GM18505 (cell line): Measurements from ENCODE around the gene MTX1.
"Not testable (repeated sequence)": the region's sequence is repeated elsewhere in the genome, so short reads cannot be mapped to it uniquely, and the experiment has no call there.

Source experiments
- ATAC-seq: cut with Tn5 transposase; IDR thresholded peaks from one replicate; pipeline ENCODE4 v1.9.1; 2021; ENCODE audit not compliant: unreplicated experiment
- POLR2A ChIP-seq: IDR thresholded peaks from 4 replicates; pipeline ENCODE4 v1.6.1; 2011; ENCODE audit warnings: borderline replicate concordance; ENCODE audit not compliant: insufficient read depth, insufficient read length; ENCODE audit errors: extremely low read depth

The MTX1 gene

GRCh38 chr1:155187456-155187891 lies 21.0 kb upstream of the MTX1 start:
- no peak for TF ChIP-seq POLR2A
- no peak for ATAC-seq

GRCh38 chr1:155188268-155188667 lies 20.2 kb upstream of the MTX1 start:
- ATAC-seq = no peak
- TF ChIP-seq POLR2A = no peak

- ATAC-seq = not testable (repeated sequence)
Observed at GRCh38 chr1:155189926-155190325, 18.6 kb upstream of the MTX1 start.

- ATAC-seq = no peak
- TF ChIP-seq POLR2A = no peak
Observed at GRCh38 chr1:155191904-155192303, 16.6 kb upstream of the MTX1 start.

- TF ChIP-seq POLR2A = no peak
- no peak for ATAC-seq
Observed at GRCh38 chr1:155192346-155193274, 15.9 kb upstream of the MTX1 start.

GRCh38 chr1:155193275-155193990 lies 15.1 kb upstream of the MTX1 start:
- peak; percentile 15 for TF ChIP-seq POLR2A
- no peak for ATAC-seq

- not testable (repeated sequence) for ATAC-seq
Observed at GRCh38 chr1:155193991-155194240, 14.6 kb upstream of the MTX1 start.

GRCh38 chr1:155195201-155196102 lies 13.0 kb upstream of the MTX1 start:
- TF ChIP-seq POLR2A = no peak
- ATAC-seq = no peak

GRCh38 chr1:155196103-155196892 lies 12.2 kb upstream of the MTX1 start:
- TF ChIP-seq POLR2A = no peak
- ATAC-seq = no peak

- ATAC-seq = no peak
- no peak for TF ChIP-seq POLR2A
Observed at GRCh38 chr1:155196893-155197638, 11.4 kb upstream of the MTX1 start.

GRCh38 chr1:155197901-155198546 lies 10.5 kb upstream of the MTX1 start:
- TF ChIP-seq POLR2A = no peak
- no peak for ATAC-seq

GRCh38 chr1:155198547-155198906 lies 10.0 kb upstream of the MTX1 start:
- no peak for TF ChIP-seq POLR2A
- ATAC-seq = no peak
